GM19351 (cell line): ENCODE data around the gene ELK3.

Experiments used
- ATAC-seq: cut with Tn5 transposase; IDR thresholded peaks from one replicate; pipeline ENCODE4 v1.9.1; 2021; ENCODE audit warnings: mild to moderate bottlenecking, moderate library complexity; ENCODE audit not compliant: unreplicated experiment

Gene ELK3

GRCh38 chr12:96186607-96187301 is 7.4 kb upstream of the ELK3 start:
- no peak for ATAC-seq

- ATAC-seq: no peak
Measured at GRCh38 chr12:96187956-96188355, 6.2 kb upstream of the ELK3 start.

- ATAC-seq: no peak
Measured at GRCh38 chr12:96189781-96190180, 4.4 kb upstream of the ELK3 start.

GRCh38 chr12:96190413-96191108 is 3.6 kb upstream of the ELK3 start:
- ATAC-seq: no peak

GRCh38 chr12:96192926-96193573 is 1.1 kb upstream of the ELK3 start:
- ATAC-seq: no peak

GRCh38 chr12:96194576-96194889 is 358 bp downstream of the ELK3 start:
- ATAC-seq: peak; percentile 10

- ATAC-seq: peak; percentile 74
Measured at GRCh38 chr12:96194971-96195844, 1.0 kb downstream of the ELK3 start.

GRCh38 chr12:96195845-96196451 is 1.8 kb downstream of the ELK3 start:
- ATAC-seq: no peak

GRCh38 chr12:96196781-96197180 is 2.6 kb downstream of the ELK3 start:
- ATAC-seq: no peak

- ATAC-seq: no peak
Measured at GRCh38 chr12:96197503-96198272, 3.5 kb downstream of the ELK3 start.

- no peak for ATAC-seq
Measured at GRCh38 chr12:96198965-96199364, 4.8 kb downstream of the ELK3 start.

GRCh38 chr12:96199464-96199863 is 5.3 kb downstream of the ELK3 start:
- ATAC-seq: no peak

GRCh38 chr12:96201272-96202227 is 7.4 kb downstream of the ELK3 start:
- ATAC-seq: no peak

- no peak for ATAC-seq
Measured at GRCh38 chr12:96204381-96204780, 10.2 kb downstream of the ELK3 start.

- no peak for ATAC-seq
Measured at GRCh38 chr12:96205908-96206307, 11.7 kb downstream of the ELK3 start.

GRCh38 chr12:96206936-96207662 is 12.9 kb downstream of the ELK3 start:
- no peak for ATAC-seq

GRCh38 chr12:96208346-96208745 is 14.2 kb downstream of the ELK3 start:
- ATAC-seq: no peak

GRCh38 chr12:96208801-96209549 is 14.8 kb downstream of the ELK3 start:
- no peak for ATAC-seq
